NCI-H2107 (cell line): Measurements from ENCODE around the gene GFOD2.

Experiments
- DNase-seq: peaks from one replicate; lab custom pipeline; 2025; lab: John Stamatoyannopoulos, UW

Gene GFOD2

DNA sequence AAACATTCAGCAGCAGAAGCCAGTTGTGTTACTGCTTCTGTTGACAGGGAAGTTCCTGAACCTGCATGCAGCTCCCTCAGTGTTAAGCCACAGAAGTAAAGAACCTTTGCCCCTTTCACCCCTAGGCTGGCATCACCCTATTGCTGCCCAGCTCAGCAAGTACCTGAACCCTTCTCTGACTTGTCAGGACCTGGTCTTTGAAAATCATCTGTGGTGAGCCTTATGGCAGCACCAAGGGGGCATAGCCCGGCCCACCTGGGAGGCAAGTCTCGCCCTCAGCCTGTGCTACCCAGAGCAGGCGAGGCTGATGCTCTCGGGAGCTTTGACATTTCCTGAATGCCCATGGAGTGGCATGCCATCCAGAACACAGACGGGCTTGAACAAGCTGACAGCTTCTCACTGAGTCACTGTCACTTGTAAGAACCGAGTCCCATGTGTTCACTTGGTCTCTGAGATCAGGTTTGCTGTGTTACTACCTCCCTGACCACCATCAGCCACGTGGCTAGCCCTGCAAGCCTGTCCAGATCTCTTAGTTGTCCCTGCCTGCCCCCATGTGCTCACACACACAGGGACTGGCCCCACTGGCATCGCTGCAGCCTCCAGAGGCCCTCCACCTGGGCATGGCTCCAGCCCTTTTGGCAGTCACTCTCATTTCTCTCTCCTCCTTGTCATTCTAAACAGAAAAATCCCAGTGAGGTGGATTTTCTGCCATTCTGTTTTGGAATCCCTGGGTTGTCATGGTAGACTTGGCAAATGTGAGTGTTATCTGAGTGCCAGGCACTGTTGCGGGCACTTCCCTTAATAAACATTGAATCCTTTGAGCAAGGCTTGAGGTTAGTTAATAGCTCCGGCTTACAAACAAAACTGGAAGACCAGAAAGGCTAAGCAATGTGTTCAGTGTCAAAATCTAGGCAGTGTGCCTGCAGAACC, 77.1 kb downstream of the GFOD2 start:
- DNase-seq = no peak

DNA sequence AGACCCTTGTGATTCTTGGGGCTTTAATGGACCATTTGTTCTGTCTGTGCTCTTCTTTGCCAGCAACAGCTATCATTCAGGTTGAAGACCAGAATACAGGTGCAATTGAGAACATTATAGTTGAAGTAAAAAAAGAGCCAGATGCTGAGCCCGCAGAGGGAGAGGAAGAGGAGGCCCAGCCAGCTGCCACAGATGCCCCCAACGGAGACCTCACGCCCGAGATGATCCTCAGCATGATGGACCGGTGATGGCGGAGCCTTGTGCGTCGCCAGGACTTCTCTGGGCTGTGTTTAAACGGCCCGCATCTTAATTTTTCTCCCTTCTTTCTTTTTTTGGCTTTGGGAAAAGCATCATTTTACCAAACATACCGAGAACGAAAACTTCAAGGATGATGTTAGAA, 81.5 kb downstream of the GFOD2 start:
- DNase-seq = no peak

GRCh38 chr16:67636713-67637112, 82.4 kb downstream of the GFOD2 start:
- DNase-seq = no peak

- no peak for DNase-seq
Observed at GRCh38 chr16:67632415-67633172, 86.5 kb downstream of the GFOD2 start.

DNA sequence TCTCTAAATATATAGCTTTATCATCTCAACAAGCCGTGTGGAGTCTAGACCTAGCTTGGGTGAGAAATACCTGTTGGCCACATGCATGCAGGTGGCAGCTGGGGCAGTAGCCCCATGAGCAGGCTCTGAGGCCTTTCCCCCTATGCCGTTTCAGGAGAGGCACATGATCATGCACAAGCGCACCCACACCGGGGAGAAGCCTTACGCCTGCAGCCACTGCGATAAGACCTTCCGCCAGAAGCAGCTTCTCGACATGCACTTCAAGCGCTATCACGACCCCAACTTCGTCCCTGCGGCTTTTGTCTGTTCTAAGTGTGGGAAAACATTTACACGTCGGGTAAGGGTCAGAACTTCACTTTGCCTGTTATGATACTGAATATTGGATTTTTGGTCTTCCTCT, 90.9 kb downstream of the GFOD2 start:
- DNase-seq = no peak
